ENCODE results near the gene SLC9A9.

- TF ChIP-seq ARNT (IDR thresholded peaks at IDR 0.05) (no peak), CTCF (IDR thresholded peaks at IDR 0.05 in 2 of 3, conservative IDR thresholded peaks at IDR 0.05 in 1 of 3; ENCODE audit: insufficient read depth in 2 of 3, low read depth in 1 of 3, low read length in 3 of 3) (no peak), MYBL2 (IDR thresholded peaks at IDR 0.05; ENCODE audit: low read depth) (no peak), MYBL2 (CRISPR knock-in tag; IDR thresholded peaks at IDR 0.05; ENCODE audit: borderline replicate concordance) (no peak), HMG20B (CRISPR knock-in tag; IDR thresholded peaks at IDR 0.05) (no peak), HDAC1 (IDR thresholded peaks at IDR 0.05) (no peak), UBTF (IDR thresholded peaks at IDR 0.05; ENCODE audit: borderline replicate concordance in 1 of 2, low read depth in 2 of 2, low read length in 2 of 2) (no peak), ZFPM2 (CRISPR knock-in tag; IDR thresholded peaks at IDR 0.05) (no peak), RCOR1 (IDR thresholded peaks at IDR 0.05; ENCODE audit: borderline replicate concordance in 1 of 2, low read depth in 2 of 2, low read length in 2 of 2) (no peak), CREM (IDR thresholded peaks at IDR 0.05; ENCODE audit: low read depth) (no peak), BRCA1 (IDR thresholded peaks at IDR 0.05) (no peak), BRCA1 (CRISPR knock-in tag; IDR thresholded peaks at IDR 0.05) (no peak)
Measured at GRCh38 chr3:143351354-143351753, 496.9 kb downstream of the SLC9A9 start.
